ENCODE data around the gene ABCB11.

Gene ABCB11

GRCh38 chr2:168896783-168897182, 134.3 kb downstream of the ABCB11 start:
- peak; percentile 3 to 40 for DNase-seq (ENCODE audit: low read depth in 1 of 2, low spot score in 1 of 2)
- Histone ChIP-seq H3K27me3 (ENCODE audit: insufficient read depth, poor library complexity, severe bottlenecking) (no peaks in the 10 kb centered on the region), H3K27ac (replicated peaks) (no peak overlapping the region), H3K4me3 (replicated peaks; ENCODE audit: insufficient read depth, low read length) (no peak overlapping the region)
- no peak for TF ChIP-seq REST (IDR thresholded peaks at IDR 0.05; ENCODE audit: insufficient replicate concordance, low read depth)
- TF ChIP-seq GABPA (IDR thresholded peaks at IDR 0.05; ENCODE audit: low read depth) = no peak
- TF ChIP-seq SPI1 (IDR thresholded peaks at IDR 0.05; ENCODE audit: borderline replicate concordance, low read depth) = no peak; the same call in 1 of the 2 replicates
- no peak for TF ChIP-seq CTCF (IDR thresholded peaks at IDR 0.05; ENCODE audit: insufficient read depth, low read length)
- TF ChIP-seq POLR2AphosphoS5 (IDR thresholded peaks at IDR 0.05; ENCODE audit: low read depth) = no peak

- no peak for TF ChIP-seq CTCF (IDR thresholded peaks at IDR 0.05; ENCODE audit: insufficient read depth, low read length)
- no peak for TF ChIP-seq GABPA (IDR thresholded peaks at IDR 0.05; ENCODE audit: low read depth)
- TF ChIP-seq REST (IDR thresholded peaks at IDR 0.05; ENCODE audit: insufficient replicate concordance, low read depth) = no peak
- no peak for TF ChIP-seq POLR2AphosphoS5 (IDR thresholded peaks at IDR 0.05; ENCODE audit: low read depth)
- no peak for TF ChIP-seq SPI1 (IDR thresholded peaks at IDR 0.05; ENCODE audit: borderline replicate concordance, low read depth)
- Histone ChIP-seq H3K27ac (replicated peaks) (no peak overlapping the region), H3K27me3 (ENCODE audit: insufficient read depth, poor library complexity, severe bottlenecking) (no peaks in the 10 kb centered on the region), H3K4me3 (replicated peaks; ENCODE audit: insufficient read depth, low read length) (no peak overlapping the region)
- no peak for DNase-seq (ENCODE audit: low read depth in 1 of 2, low spot score in 1 of 2)
These were observed 135.4 kb downstream of the ABCB11 start for GRCh38 chr2:168895771-168896170.

- no peak for TF ChIP-seq CTCF (IDR thresholded peaks at IDR 0.05; ENCODE audit: insufficient read depth, low read length)
- TF ChIP-seq GABPA (IDR thresholded peaks at IDR 0.05; ENCODE audit: low read depth) = no peak
- no peak for TF ChIP-seq REST (IDR thresholded peaks at IDR 0.05; ENCODE audit: insufficient replicate concordance, low read depth)
- H3K27ac ChIP-seq (replicated peaks) = no peak overlapping the region
- no peak for DNase-seq (ENCODE audit: low read depth in 1 of 2, low spot score in 1 of 2)
- H3K27me3 ChIP-seq (ENCODE audit: insufficient read depth, poor library complexity, severe bottlenecking) = no peaks in the 10 kb centered on the region
- H3K4me3 ChIP-seq (replicated peaks; ENCODE audit: insufficient read depth, low read length) = no peak overlapping the region
These were observed 136.4 kb downstream of the ABCB11 start for GRCh38 chr2:168894720-168895119.
